ENCODE data around the gene PPP1R3G.
"Not testable (repeated sequence)": the region's sequence is repeated elsewhere in the genome, so short reads cannot be mapped to it uniquely, and the experiment has no call there.

The PPP1R3G gene

GRCh38 chr6:5084781-5085647 is at the start of gene PPP1R3G:
TSS of gene PPP1R3G (plus strand) at chr6:5085341. CDS start at chr6:5085486, 145 bp downstream.
- DNase-seq (ENCODE audit: low read depth), result no peak

- DNase-seq (ENCODE audit: low read depth), result no peak
Observed at GRCh38 chr6:5036269-5036668, 48.9 kb upstream of the PPP1R3G start.

- DNase-seq (ENCODE audit: low read depth), result no peak
Observed at GRCh38 chr6:5041955-5042354, 43.2 kb upstream of the PPP1R3G start.

- no peak for DNase-seq (ENCODE audit: low read depth)
Observed at GRCh38 chr6:5042436-5042835, 42.7 kb upstream of the PPP1R3G start.

GRCh38 chr6:5044866-5045265 is 40.3 kb upstream of the PPP1R3G start:
- no peak for DNase-seq (ENCODE audit: low read depth)

GRCh38 chr6:5045416-5045815 is 39.7 kb upstream of the PPP1R3G start:
- DNase-seq (ENCODE audit: low read depth), result no peak

GRCh38 chr6:5046430-5046829 is 38.7 kb upstream of the PPP1R3G start:
- no peak for DNase-seq (ENCODE audit: low read depth)

- no peak for DNase-seq (ENCODE audit: low read depth)
Observed at GRCh38 chr6:5050009-5050408, 35.1 kb upstream of the PPP1R3G start.

- no peak for DNase-seq (ENCODE audit: low read depth)
Observed at GRCh38 chr6:5051394-5051793, 33.7 kb upstream of the PPP1R3G start.

GRCh38 chr6:5053038-5053437 is 32.1 kb upstream of the PPP1R3G start:
- no peak for DNase-seq (ENCODE audit: low read depth)

- DNase-seq (ENCODE audit: low read depth), result no peak
Observed at GRCh38 chr6:5053864-5054244, 31.3 kb upstream of the PPP1R3G start.

GRCh38 chr6:5054245-5054873 is 30.8 kb upstream of the PPP1R3G start:
- DNase-seq (ENCODE audit: low read depth), result no peak

- DNase-seq (ENCODE audit: low read depth), result no peak
Observed at GRCh38 chr6:5055118-5055517, 30.0 kb upstream of the PPP1R3G start.

GRCh38 chr6:5058254-5058653 is 26.9 kb upstream of the PPP1R3G start:
- no peak for DNase-seq (ENCODE audit: low read depth)

GRCh38 chr6:5059036-5059896 is 25.9 kb upstream of the PPP1R3G start:
- DNase-seq (ENCODE audit: low read depth), result no peak

GRCh38 chr6:5060439-5060838 is 24.7 kb upstream of the PPP1R3G start:
- DNase-seq (ENCODE audit: low read depth), result not testable (repeated sequence)

GRCh38 chr6:5061152-5061551 is 24.0 kb upstream of the PPP1R3G start:
- no peak for DNase-seq (ENCODE audit: low read depth)

GRCh38 chr6:5063617-5064016 is 21.5 kb upstream of the PPP1R3G start:
- no peak for DNase-seq (ENCODE audit: low read depth)

GRCh38 chr6:5066456-5067093 is 18.6 kb upstream of the PPP1R3G start:
- no peak for DNase-seq (ENCODE audit: low read depth)

- DNase-seq (ENCODE audit: low read depth), result no peak
Observed at GRCh38 chr6:5067305-5067704, 17.8 kb upstream of the PPP1R3G start.

GRCh38 chr6:5068153-5068751 is 16.9 kb upstream of the PPP1R3G start:
- DNase-seq (ENCODE audit: low read depth), result no peak

GRCh38 chr6:5071216-5071615 is 13.9 kb upstream of the PPP1R3G start:
- DNase-seq (ENCODE audit: low read depth), result no peak
